ENCODE results near the gene TTLL5. TPM values are rescaled to one million over a fixed set of nuclear protein-coding genes. Genes with fewer than 3 reads are reported as not detected.

TTLL5 gene
- polyA plus RNA-seq, 1 of the 3 experiments (the other 2 are of a cell fraction), result 9.6 TPM

- CTCF ChIA-PET, result interaction anchor here (0.6 kb wide), 1 partner anchor 10 kb away, joined by 3 read pairs; no protein-coding TSS in a partner anchor
- H3K9me3 ChIP-seq, result no peaks in the 10 kb centered on the region
- H2AFZ ChIP-seq (ENCODE audit: low read depth), result no peak overlapping the region
- no peaks in the 10 kb centered on the region for H3K27me3 ChIP-seq (ENCODE audit: insufficient read depth)
- H4K20me1 ChIP-seq (ENCODE audit: insufficient read depth), result no peaks in the 10 kb centered on the region
- no peaks in the 10 kb centered on the region for H3F3A ChIP-seq (replicated peaks; ENCODE audit: insufficient read depth)
- no peaks in the 10 kb centered on the region for H3K79me2 ChIP-seq (ENCODE audit: insufficient read depth)
- peaks cover 0 to 8% of the 10 kb centered on the region in 2 experiments for H3K36me3 ChIP-seq (replicated peaks in 1 of 2; ENCODE audit: control insufficient read depth in 1 of 2, insufficient read depth in 2 of 2, low read length in 1 of 2)
- no peak overlapping the region for H3K4me3 ChIP-seq (ENCODE audit: low read depth in 2 of 2, low read length in 1 of 2)
- WGBS (ENCODE audit: low lambda C conversion rate), result 97% methylated on average over 2 of the region's 2 CpGs
- POLR2A ChIA-PET, result no interaction called here
- H3K4me2 ChIP-seq, result no peak overlapping the region
- no peak overlapping the region for H3K27ac ChIP-seq (ENCODE audit: low read depth in 2 of 2, low read length in 1 of 2)
- H3K9me2 ChIP-seq, result no peaks in the 10 kb centered on the region
- H3K9ac ChIP-seq, result no peak overlapping the region
- TF ChIP-seq SIN3A (IDR thresholded peaks at IDR 0.05; ENCODE audit: borderline replicate concordance, low read depth, low read length) (no peak), RCOR1 (IDR thresholded peaks at IDR 0.05; ENCODE audit: low read length) (no peak)
- no peak for DNase-seq
- peaks cover 0 to 15% of the 10 kb centered on the region in 2 experiments; a peak in 2 of 4 replicates for H3K4me1 ChIP-seq (ENCODE audit: control insufficient read depth in 1 of 2, insufficient read depth in 2 of 2, low read depth in 1 of 2, low read length in 1 of 2)
Observed at GRCh38 chr14:75858362-75858761, 197.3 kb downstream of the TTLL5 start.

GRCh38 chr14:75859746-75860145, 198.7 kb downstream of the TTLL5 start:
- Histone ChIP-seq H3K27ac (ENCODE audit: low read depth in 2 of 2, low read length in 1 of 2) (peak overlapping the region; percentile 1 to 39; a peak in 3 of 4 replicates), H2AFZ (ENCODE audit: low read depth) (no peak overlapping the region), H3K27me3 (ENCODE audit: insufficient read depth) (no peaks in the 10 kb centered on the region), H3K9me3 (no peaks in the 10 kb centered on the region), H3K4me2 (no peak overlapping the region), H3F3A (replicated peaks; ENCODE audit: insufficient read depth) (peaks cover 6% of the 10 kb centered on the region), H3K36me3 (replicated peaks in 1 of 2; ENCODE audit: control insufficient read depth in 1 of 2, insufficient read depth in 2 of 2, low read length in 1 of 2) (peaks cover 3 to 8% of the 10 kb centered on the region in 2 experiments), H3K4me3 (ENCODE audit: low read depth in 2 of 2, low read length in 1 of 2) (no peak overlapping the region), H4K20me1 (ENCODE audit: insufficient read depth) (no peaks in the 10 kb centered on the region), H3K9ac (no peak overlapping the region), H3K4me1 (ENCODE audit: control insufficient read depth in 1 of 2, insufficient read depth in 2 of 2, low read depth in 1 of 2, low read length in 1 of 2) (peaks cover 0 to 20% of the 10 kb centered on the region in 2 experiments; a peak in 3 of 4 replicates), H3K79me2 (ENCODE audit: insufficient read depth) (no peaks in the 10 kb centered on the region), H3K9me2 (no peaks in the 10 kb centered on the region)
- ChIA-PET CTCF (interaction anchor here (1.0 to 1.5 kb wide), 2 partner anchors 47 to 105 kb away, joined by 3 to 5 read pairs; no protein-coding TSS in a partner anchor), POLR2A (no interaction called here)
- 67% methylated on average over 3 of the region's 3 CpGs for WGBS (ENCODE audit: low lambda C conversion rate)
- no peak for DNase-seq
- TF ChIP-seq TAF1 (IDR thresholded peaks at IDR 0.05; ENCODE audit: borderline replicate concordance, low read depth, low read length) (no peak), YY1 (IDR thresholded peaks at IDR 0.05; ENCODE audit: low read depth) (no peak), SMC3 (IDR thresholded peaks at IDR 0.05; ENCODE audit: low read depth, low read length) (no peak), FOXM1 (IDR thresholded peaks at IDR 0.05; ENCODE audit: low read depth) (no peak), POLR2AphosphoS5 (IDR thresholded peaks at IDR 0.05; ENCODE audit: low read depth, low read length) (no peak), PBX3 (IDR thresholded peaks at IDR 0.05) (no peak), MAX (IDR thresholded peaks at IDR 0.05; ENCODE audit: low read depth) (no peak), USF2 (IDR thresholded peaks at IDR 0.05; ENCODE audit: borderline replicate concordance, low read depth, low read length) (no peak), TEAD4 (IDR thresholded peaks at IDR 0.05; ENCODE audit: borderline replicate concordance, insufficient read depth) (no peak), NRF1 (IDR thresholded peaks at IDR 0.05; ENCODE audit: low read depth, low read length) (no peak), JUND (IDR thresholded peaks at IDR 0.05) (no peak)

Data from SK-N-SH (cell line).